ACHN (cell line): ENCODE data around the gene NOP16.
"Not testable (repeated sequence)": the region's sequence is repeated elsewhere in the genome, so short reads cannot be mapped to it uniquely, and the experiment has no call there.

ENCODE experiments used
- DNase-seq: peaks from one replicate; pipeline ENCODE4 v3.0.0-alpha.2; 2015
- in situ Hi-C: cut with HindIII; loops from 2 replicates; pipeline ENCODE4 v1.10.0; 2017; ENCODE audit warnings: low sequenced_read_pairs, low pct_ligation_motif_present, low pct_unique_long_range_greater_than_20kb

NOP16 gene

GRCh38 chr5:176412517-176413254 lies 24.3 kb upstream of the NOP16 start:
- DNase-seq: no peak
- in situ Hi-C loops: no loop called here

GRCh38 chr5:176410486-176411180 lies 22.2 kb upstream of the NOP16 start:
- no peak for DNase-seq
- in situ Hi-C loops: no loop called here

GRCh38 chr5:176409765-176410164 lies 21.4 kb upstream of the NOP16 start:
- in situ Hi-C loops: no loop called here
- DNase-seq: no peak

- in situ Hi-C loops: no loop called here
- DNase-seq: no peak
Measured at GRCh38 chr5:176408590-176408989, 20.2 kb upstream of the NOP16 start.

GRCh38 chr5:176408252-176408573 lies 19.8 kb upstream of the NOP16 start:
- in situ Hi-C loops, DNase-seq: not testable (repeated sequence)

GRCh38 chr5:176407456-176408251 lies 19.3 kb upstream of the NOP16 start:
- in situ Hi-C loops: no loop called here
- DNase-seq: no peak

GRCh38 chr5:176406436-176407052 lies 18.1 kb upstream of the NOP16 start:
- in situ Hi-C loops: no loop called here
- no peak for DNase-seq

GRCh38 chr5:176405656-176406435 lies 17.4 kb upstream of the NOP16 start:
- in situ Hi-C loops: no loop called here

GRCh38 chr5:176401281-176402205 lies 13.1 kb upstream of the NOP16 start:
- in situ Hi-C loops: no loop called here
- DNase-seq: no peak

More at GRCh38 chr5:176405656-176406435, 17.4 kb upstream of the NOP16 start:
- DNase-seq: no peak

GRCh38 chr5:176400382-176401156 lies 12.2 kb upstream of the NOP16 start:
- no peak for DNase-seq
- in situ Hi-C loops: no loop called here

GRCh38 chr5:176397736-176398420 lies 9.5 kb upstream of the NOP16 start:
- no peak for DNase-seq
- in situ Hi-C loops: no loop called here

- DNase-seq: no peak
- in situ Hi-C loops: no loop called here
Measured at GRCh38 chr5:176396330-176396729, 7.9 kb upstream of the NOP16 start.

GRCh38 chr5:176394881-176395675 lies 6.7 kb upstream of the NOP16 start:
- DNase-seq: no peak
- in situ Hi-C loops: no loop called here

GRCh38 chr5:176394096-176394495 lies 5.7 kb upstream of the NOP16 start:
- DNase-seq: no peak
- in situ Hi-C loops: no loop called here

GRCh38 chr5:176392526-176392925 lies 4.1 kb upstream of the NOP16 start:
- DNase-seq: no peak
- in situ Hi-C loops: no loop called here
